ENCODE measurements around the gene UCK2. TPM values are rescaled to one million over a fixed set of nuclear protein-coding genes. Genes with fewer than 3 reads are reported as not detected.

Gene UCK2
- total RNA-seq, 1 donor from 2014 or later, result 110 TPM

GRCh38 chr1:165842023-165842670 lies 14.7 kb downstream of the UCK2 start:
- Mint-ChIP-seq H3K4me3 (peak overlapping the region; percentile 26), H3K4me1 (peaks cover 54% of the 10 kb centered on the region), H3K9me3 (no peaks in the 10 kb centered on the region), H3K27ac (peak overlapping the region; percentile 14), H3K27me3 (no peaks in the 10 kb centered on the region), H3K36me3 (ENCODE audit: low read depth) (peaks cover 2% of the 10 kb centered on the region)
- no peak for DNase-seq
- intact Hi-C loops (cut with micrococcal nuclease), result loop anchor here (2.0 to 5.0 kb wide), 2 partner anchors 13 to 35 kb away; no protein-coding TSS in a partner anchor

GRCh38 chr1:165842671-165843129 lies 15.3 kb downstream of the UCK2 start:
- peak; percentile 71 for DNase-seq
- Mint-ChIP-seq H3K4me3 (peak overlapping the region; percentile 26), H3K27me3 (no peaks in the 10 kb centered on the region), H3K9me3 (no peaks in the 10 kb centered on the region), H3K4me1 (peaks cover 59% of the 10 kb centered on the region), H3K27ac (peak overlapping the region; percentile 10), H3K36me3 (ENCODE audit: low read depth) (peaks cover 2% of the 10 kb centered on the region)
- intact Hi-C loops (cut with micrococcal nuclease), result loop anchor here (2.0 to 5.0 kb wide), 2 partner anchors 14 to 35 kb away; no protein-coding TSS in a partner anchor

DNA sequence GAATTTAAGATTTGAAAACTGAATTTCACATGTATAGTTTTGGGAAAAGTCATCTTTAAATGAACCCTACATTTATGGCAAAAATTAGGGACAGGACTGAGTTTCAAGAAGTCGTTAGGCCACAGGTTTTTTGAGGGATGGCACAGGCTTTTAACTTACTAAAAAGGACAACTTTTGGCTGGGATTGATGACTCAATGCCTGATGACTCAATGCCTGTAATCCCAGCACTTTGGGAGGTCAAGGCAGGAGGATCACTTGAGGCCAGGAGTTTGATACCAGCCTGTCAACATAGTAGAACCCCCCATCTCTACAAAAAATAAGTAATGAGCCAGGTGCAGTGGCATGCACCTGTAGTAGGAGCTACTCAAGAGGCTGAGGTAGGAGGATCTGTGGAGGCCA lies 15.9 kb downstream of the UCK2 start:
- Mint-ChIP-seq H3K9me3 (no peaks in the 10 kb centered on the region), H3K4me3 (peak overlapping the region; percentile 26), H3K4me1 (peaks cover 54% of the 10 kb centered on the region), H3K36me3 (ENCODE audit: low read depth) (peaks cover 5% of the 10 kb centered on the region), H3K27ac (no peak overlapping the region), H3K27me3 (no peaks in the 10 kb centered on the region)
- DNase-seq, result no peak
- intact Hi-C loops (cut with micrococcal nuclease), result loop anchor here (2.0 to 5.0 kb wide), 2 partner anchors 15 to 34 kb away; no protein-coding TSS in a partner anchor

GRCh38 chr1:165844114-165844798 lies 16.8 kb downstream of the UCK2 start:
- H3K27ac Mint-ChIP-seq, result no peak overlapping the region
- H3K4me3 Mint-ChIP-seq, result no peak overlapping the region
- no peak for DNase-seq
- no peaks in the 10 kb centered on the region for H3K27me3 Mint-ChIP-seq
- intact Hi-C loops (cut with micrococcal nuclease), result loop anchor here (5.0 kb wide), 1 partner anchor 33 kb away; no protein-coding TSS in a partner anchor
- peaks cover 58% of the 10 kb centered on the region for H3K4me1 Mint-ChIP-seq
- H3K9me3 Mint-ChIP-seq, result no peaks in the 10 kb centered on the region
- peaks cover 8% of the 10 kb centered on the region for H3K36me3 Mint-ChIP-seq (ENCODE audit: low read depth)

DNA sequence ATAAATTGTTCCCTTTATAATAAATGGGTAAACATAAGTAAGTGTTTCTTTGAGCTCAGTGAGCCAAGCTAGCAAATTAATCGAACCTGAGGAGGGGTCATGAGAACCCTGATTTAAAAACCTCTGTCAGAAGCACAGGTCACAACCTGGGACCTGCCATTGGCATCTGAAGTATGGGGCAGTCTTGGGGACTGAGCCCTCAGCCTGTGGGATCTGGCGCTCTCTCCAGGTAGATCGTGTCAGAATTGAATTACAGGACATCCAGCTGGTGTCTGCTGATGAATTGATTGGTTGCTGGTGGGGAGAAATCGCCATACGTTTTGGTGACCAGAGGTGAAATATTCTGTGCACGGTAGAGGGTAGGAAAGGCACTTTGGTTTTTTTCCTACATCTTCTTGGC lies 17.5 kb downstream of the UCK2 start:
- Mint-ChIP-seq H3K27ac (no peak overlapping the region), H3K9me3 (no peaks in the 10 kb centered on the region), H3K4me3 (no peak overlapping the region), H3K36me3 (ENCODE audit: low read depth) (peaks cover 8% of the 10 kb centered on the region), H3K4me1 (peaks cover 60% of the 10 kb centered on the region), H3K27me3 (no peaks in the 10 kb centered on the region)
- DNase-seq, result no peak
- intact Hi-C loops (cut with micrococcal nuclease), result loop anchor here (5.0 kb wide), 1 partner anchor 32 kb away; no protein-coding TSS in a partner anchor

DNA sequence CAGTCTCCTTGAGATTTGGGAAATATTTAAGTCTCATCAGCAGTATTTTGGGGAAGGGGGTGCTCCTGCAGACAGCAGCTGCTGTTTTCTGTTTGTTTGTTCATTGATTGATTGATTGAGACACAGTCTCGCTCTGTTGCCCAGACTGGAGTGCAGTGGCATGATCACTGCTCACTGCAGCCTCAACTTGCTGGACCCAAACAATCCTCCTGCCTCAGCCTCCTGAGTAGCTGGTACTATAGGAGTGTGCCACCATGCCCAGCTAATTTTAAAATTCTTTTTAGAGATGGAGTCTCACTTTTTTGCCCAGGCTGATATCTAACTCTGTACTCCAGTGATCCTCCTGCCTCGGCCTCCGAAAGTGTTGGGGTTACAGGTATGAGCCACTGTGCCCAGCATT lies 18.2 kb downstream of the UCK2 start:
- intact Hi-C loops (cut with micrococcal nuclease), result no loop called here
- Mint-ChIP-seq H3K4me1 (peaks cover 56% of the 10 kb centered on the region), H3K27ac (no peak overlapping the region), H3K36me3 (ENCODE audit: low read depth) (peaks cover 8% of the 10 kb centered on the region), H3K27me3 (no peaks in the 10 kb centered on the region), H3K9me3 (no peaks in the 10 kb centered on the region), H3K4me3 (no peak overlapping the region)
- no peak for DNase-seq

- no peaks in the 10 kb centered on the region for H3K9me3 Mint-ChIP-seq
- intact Hi-C loops (cut with micrococcal nuclease), result no loop called here
- H3K4me3 Mint-ChIP-seq, result no peak overlapping the region
- H3K27ac Mint-ChIP-seq, result no peak overlapping the region
- H3K27me3 Mint-ChIP-seq, result no peaks in the 10 kb centered on the region
- DNase-seq, result no peak
- H3K4me1 Mint-ChIP-seq, result peaks cover 59% of the 10 kb centered on the region
- peaks cover 8% of the 10 kb centered on the region for H3K36me3 Mint-ChIP-seq (ENCODE audit: low read depth)
These were observed 18.8 kb downstream of the UCK2 start for GRCh38 chr1:165845992-165846748.

- Mint-ChIP-seq H3K9me3 (no peaks in the 10 kb centered on the region), H3K4me3 (no peak overlapping the region), H3K4me1 (peaks cover 57% of the 10 kb centered on the region), H3K27ac (no peak overlapping the region), H3K36me3 (ENCODE audit: low read depth) (peaks cover 8% of the 10 kb centered on the region), H3K27me3 (no peaks in the 10 kb centered on the region)
- no peak for DNase-seq
- intact Hi-C loops (cut with micrococcal nuclease), result no loop called here
These were observed 20.1 kb downstream of the UCK2 start for GRCh38 chr1:165847486-165847885.

- Mint-ChIP-seq H3K27ac (no peak overlapping the region), H3K27me3 (no peaks in the 10 kb centered on the region), H3K9me3 (no peaks in the 10 kb centered on the region), H3K4me1 (peaks cover 57% of the 10 kb centered on the region), H3K4me3 (no peak overlapping the region), H3K36me3 (ENCODE audit: low read depth) (peaks cover 6% of the 10 kb centered on the region)
- no peak for DNase-seq
- intact Hi-C loops (cut with micrococcal nuclease), result no loop called here
These were observed 22.1 kb downstream of the UCK2 start for GRCh38 chr1:165849353-165850133.

GRCh38 chr1:165851034-165851658 lies 23.7 kb downstream of the UCK2 start:
- H3K4me1 Mint-ChIP-seq, result peaks cover 53% of the 10 kb centered on the region
- intact Hi-C loops (cut with micrococcal nuclease), result no loop called here
- H3K4me3 Mint-ChIP-seq, result peak overlapping the region; percentile 21

DNA sequence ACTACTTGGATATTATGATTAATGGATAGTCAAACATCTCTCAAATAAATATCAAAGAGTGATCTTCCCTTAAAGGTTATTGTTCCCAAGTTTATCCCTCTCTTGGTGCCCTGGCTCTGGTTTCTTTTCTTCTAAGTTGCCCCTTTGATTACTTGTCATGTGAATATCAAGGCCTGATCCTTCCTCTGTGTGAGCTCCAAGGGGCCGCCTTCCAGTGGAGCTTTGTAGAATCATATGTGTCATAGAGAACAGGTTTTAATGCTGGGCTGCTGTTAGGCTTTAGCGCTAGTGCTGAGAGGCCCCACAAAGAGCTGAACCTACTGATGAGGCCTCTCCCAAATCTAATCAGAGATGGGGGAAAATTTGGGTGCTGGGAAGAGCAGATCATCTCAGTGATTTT lies 25.5 kb downstream of the UCK2 start:
- H3K4me1 Mint-ChIP-seq, result peaks cover 56% of the 10 kb centered on the region
- DNase-seq, result no peak
- no peak overlapping the region for H3K4me3 Mint-ChIP-seq
- intact Hi-C loops (cut with micrococcal nuclease), result no loop called here
- H3K9me3 Mint-ChIP-seq, result no peaks in the 10 kb centered on the region
- H3K27ac Mint-ChIP-seq, result no peak overlapping the region
- H3K27me3 Mint-ChIP-seq, result no peaks in the 10 kb centered on the region
- H3K36me3 Mint-ChIP-seq (ENCODE audit: low read depth), result peaks cover 6% of the 10 kb centered on the region

More at GRCh38 chr1:165851034-165851658, 23.7 kb downstream of the UCK2 start:
- no peaks in the 10 kb centered on the region for H3K9me3 Mint-ChIP-seq
- H3K27ac Mint-ChIP-seq, result no peak overlapping the region
- peaks cover 6% of the 10 kb centered on the region for H3K36me3 Mint-ChIP-seq (ENCODE audit: low read depth)
- H3K27me3 Mint-ChIP-seq, result no peaks in the 10 kb centered on the region
- peak; percentile 72 for DNase-seq

GRCh38 chr1:165853528-165854075 lies 26.2 kb downstream of the UCK2 start:
- H3K27me3 Mint-ChIP-seq, result no peaks in the 10 kb centered on the region
- H3K27ac Mint-ChIP-seq, result no peak overlapping the region
- H3K4me1 Mint-ChIP-seq, result peaks cover 58% of the 10 kb centered on the region
- H3K9me3 Mint-ChIP-seq, result no peaks in the 10 kb centered on the region
- no peak for DNase-seq
- no peak overlapping the region for H3K4me3 Mint-ChIP-seq
- intact Hi-C loops (cut with micrococcal nuclease), result no loop called here
- peaks cover 1% of the 10 kb centered on the region for H3K36me3 Mint-ChIP-seq (ENCODE audit: low read depth)

All from activated CD4-positive, alpha-beta T cell treated with anti-CD3 and anti-CD28 coated beads, Interleukin-2, amount 10 ng/mL, durations not matched to agents 24 days and 14 days (primary cell).